Skeletal muscle tissue (tissue), 4 donors: ENCODE results near the gene ANO2. TPM values are rescaled to one million over a fixed set of nuclear protein-coding genes. Genes with fewer than 3 reads are reported as not detected.

Source experiments
- H3K27ac ChIP-seq: one replicate; pipeline ENCODE4 v1.7.0; 2013; ENCODE audit warnings: mild to moderate bottlenecking, low read depth, low read length, inconsistent platforms
- H3K27me3 ChIP-seq, 3 donors: one replicate each; pipeline ENCODE4 v1.7.0; 2013; ENCODE audit warnings: low read length in 3 of 3; ENCODE audit not compliant: control insufficient read depth in 3 of 3, insufficient read depth in 3 of 3
- H3K36me3 ChIP-seq, 3 donors: one replicate each; pipeline ENCODE4 v1.7.0; 2013; ENCODE audit warnings: low read length in 3 of 3; ENCODE audit not compliant: control insufficient read depth in 3 of 3, insufficient read depth in 3 of 3
- H3K4me1 ChIP-seq, 3 donors: one replicate each; pipeline ENCODE4 v1.7.0; 2013; ENCODE audit warnings: low read length in 3 of 3, mild to moderate bottlenecking in 3 of 3; ENCODE audit not compliant: control insufficient read depth in 3 of 3, insufficient read depth in 3 of 3
- H3K4me3 ChIP-seq, 3 donors: one replicate each; pipeline ENCODE4 v1.7.0; 2013; ENCODE audit warnings: low read length in 3 of 3
- H3K9ac ChIP-seq, 3 donors: one replicate each; pipeline ENCODE4 v1.7.0; 2013; ENCODE audit warnings: low read length in 3 of 3, mild to moderate bottlenecking in 3 of 3, moderate library complexity in 2 of 3, low read depth in 1 of 3
- H3K9me3 ChIP-seq, 3 donors: one replicate each; pipeline ENCODE4 v1.7.0; 2013; ENCODE audit warnings: low read length in 3 of 3; ENCODE audit not compliant: control insufficient read depth in 3 of 3
- total RNA-seq: library from RNA; depleted of rRNA; stranded (reverse); fragments of >200 nt; gene quantifications from one replicate; pipeline ENCODE4 v1.2.3, GENCODE V29; 2014
- donor health status: Osteomylitis.

Gene ANO2
- total RNA-seq, 1 donor from 2014 or later = 4.7 TPM

- Histone ChIP-seq H3K27me3 (peaks cover 0 to 4% (median 3%) of the 10 kb centered on the region in 3 donors), H3K9me3 (no peaks in the 10 kb centered on the region), H3K4me3 (no peak overlapping the region), H3K36me3 (no peaks in the 10 kb centered on the region), H3K27ac (no peak overlapping the region), H3K9ac (no peak overlapping the region), H3K4me1 (no peaks in the 10 kb centered on the region)
Observed at GRCh38 chr12:5746917-5747316, 198.1 kb downstream of the ANO2 start.

- H3K27ac ChIP-seq = no peak overlapping the region
- peaks cover 0 to 4% (median 3%) of the 10 kb centered on the region in 3 donors for H3K27me3 ChIP-seq
- H3K9ac ChIP-seq = no peak overlapping the region
- no peak overlapping the region for H3K4me3 ChIP-seq
- H3K36me3 ChIP-seq = no peaks in the 10 kb centered on the region
- H3K4me1 ChIP-seq = no peaks in the 10 kb centered on the region
- H3K9me3 ChIP-seq = no peaks in the 10 kb centered on the region
Observed at GRCh38 chr12:5746036-5746908, 198.8 kb downstream of the ANO2 start.

GRCh38 chr12:5745251-5745888 is 199.7 kb downstream of the ANO2 start:
- Histone ChIP-seq H3K9me3 (no peaks in the 10 kb centered on the region), H3K27ac (no peak overlapping the region), H3K4me1 (no peaks in the 10 kb centered on the region), H3K9ac (no peak overlapping the region), H3K4me3 (no peak overlapping the region), H3K36me3 (no peaks in the 10 kb centered on the region), H3K27me3 (peaks cover 0 to 4% (median 3%) of the 10 kb centered on the region in 3 donors)

- H3K9me3 ChIP-seq = no peaks in the 10 kb centered on the region
- H3K27ac ChIP-seq = no peak overlapping the region
- no peak overlapping the region for H3K9ac ChIP-seq
- H3K4me1 ChIP-seq = no peaks in the 10 kb centered on the region
- no peak overlapping the region for H3K4me3 ChIP-seq
- no peaks in the 10 kb centered on the region for H3K36me3 ChIP-seq
- H3K27me3 ChIP-seq = peaks cover 0 to 4% (median 0%) of the 10 kb centered on the region in 3 donors
Observed at GRCh38 chr12:5742258-5742657, 202.8 kb downstream of the ANO2 start.

GRCh38 chr12:5739917-5740316 is 205.1 kb downstream of the ANO2 start:
- Histone ChIP-seq H3K4me1 (no peaks in the 10 kb centered on the region), H3K9ac (no peak overlapping the region), H3K36me3 (no peaks in the 10 kb centered on the region), H3K9me3 (no peaks in the 10 kb centered on the region), H3K27me3 (peaks cover 0 to 4% (median 0%) of the 10 kb centered on the region in 3 donors), H3K27ac (no peak overlapping the region), H3K4me3 (no peak overlapping the region)

- H3K4me1 ChIP-seq = no peaks in the 10 kb centered on the region
- no peaks in the 10 kb centered on the region for H3K27me3 ChIP-seq
- H3K9me3 ChIP-seq = no peaks in the 10 kb centered on the region
- no peak overlapping the region for H3K4me3 ChIP-seq
- H3K9ac ChIP-seq = no peak overlapping the region
- H3K27ac ChIP-seq = no peak overlapping the region
- no peaks in the 10 kb centered on the region for H3K36me3 ChIP-seq
Observed at GRCh38 chr12:5737778-5738177, 207.3 kb downstream of the ANO2 start.

- Histone ChIP-seq H3K27ac (no peak overlapping the region), H3K36me3 (no peaks in the 10 kb centered on the region), H3K9ac (no peak overlapping the region), H3K27me3 (no peaks in the 10 kb centered on the region), H3K9me3 (no peaks in the 10 kb centered on the region), H3K4me1 (no peaks in the 10 kb centered on the region), H3K4me3 (no peak overlapping the region)
Observed at GRCh38 chr12:5736527-5736926, 208.5 kb downstream of the ANO2 start.

- no peak overlapping the region for H3K27ac ChIP-seq
- H3K4me1 ChIP-seq = no peaks in the 10 kb centered on the region
- no peaks in the 10 kb centered on the region for H3K36me3 ChIP-seq
- H3K9me3 ChIP-seq = no peaks in the 10 kb centered on the region
- no peak overlapping the region for H3K4me3 ChIP-seq
- no peak overlapping the region for H3K9ac ChIP-seq
- H3K27me3 ChIP-seq = no peaks in the 10 kb centered on the region
Observed at GRCh38 chr12:5736016-5736415, 209.0 kb downstream of the ANO2 start.

- no peaks in the 10 kb centered on the region for H3K9me3 ChIP-seq
- no peaks in the 10 kb centered on the region for H3K4me1 ChIP-seq
- no peak overlapping the region for H3K27ac ChIP-seq
- H3K4me3 ChIP-seq = no peak overlapping the region
- no peaks in the 10 kb centered on the region for H3K36me3 ChIP-seq
- H3K27me3 ChIP-seq = no peaks in the 10 kb centered on the region
- no peak overlapping the region for H3K9ac ChIP-seq
Observed at GRCh38 chr12:5733916-5734315, 211.1 kb downstream of the ANO2 start.

GRCh38 chr12:5733136-5733755 is 211.8 kb downstream of the ANO2 start:
- Histone ChIP-seq H3K27me3 (no peaks in the 10 kb centered on the region), H3K4me3 (no peak overlapping the region), H3K4me1 (no peaks in the 10 kb centered on the region), H3K9me3 (no peaks in the 10 kb centered on the region), H3K9ac (no peak overlapping the region), H3K27ac (no peak overlapping the region), H3K36me3 (no peaks in the 10 kb centered on the region)
